ENCODE results near the gene NAPSA. TPM values are rescaled to one million over a fixed set of nuclear protein-coding genes. Genes with fewer than 3 reads are reported as not detected.

The NAPSA gene
- total RNA-seq, 1 donor from 2014 or later = 1.3 TPM

DNA sequence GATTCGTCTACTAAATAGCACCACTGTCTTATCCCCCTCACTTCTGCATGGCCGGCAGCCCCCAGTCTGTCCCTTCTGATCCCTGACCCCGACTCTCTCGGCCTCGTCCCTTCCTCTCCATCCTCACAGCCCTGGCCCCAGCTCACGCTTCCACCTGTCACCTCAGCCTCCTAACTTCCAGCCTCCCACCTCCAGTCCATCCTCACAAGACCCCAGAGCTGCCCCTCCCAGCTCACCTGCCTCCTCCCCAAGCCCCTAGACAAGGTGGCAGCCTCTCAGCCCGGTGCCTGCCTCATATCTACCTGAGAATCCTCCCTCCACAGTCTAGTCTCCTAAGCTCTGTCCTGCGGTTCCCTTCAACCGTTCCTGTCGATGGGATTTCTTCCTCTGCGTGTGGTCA, 46.3 kb downstream of the NAPSA start:
- no peaks in the 10 kb centered on the region for H3K9me3 Mint-ChIP-seq (ENCODE audit: unreplicated experiment)
- H3K27ac Mint-ChIP-seq (ENCODE audit: unreplicated experiment) = no peak overlapping the region
- no peak for DNase-seq (ENCODE audit: extremely low spot score, unreplicated experiment)
- peaks cover 18% of the 10 kb centered on the region for H3K27me3 Mint-ChIP-seq (ENCODE audit: unreplicated experiment)
- H3K4me1 Mint-ChIP-seq (ENCODE audit: unreplicated experiment) = peaks cover 4% of the 10 kb centered on the region
- H3K36me3 Mint-ChIP-seq (ENCODE audit: unreplicated experiment) = no peaks in the 10 kb centered on the region
- TF ChIP-seq, protein P1, sequence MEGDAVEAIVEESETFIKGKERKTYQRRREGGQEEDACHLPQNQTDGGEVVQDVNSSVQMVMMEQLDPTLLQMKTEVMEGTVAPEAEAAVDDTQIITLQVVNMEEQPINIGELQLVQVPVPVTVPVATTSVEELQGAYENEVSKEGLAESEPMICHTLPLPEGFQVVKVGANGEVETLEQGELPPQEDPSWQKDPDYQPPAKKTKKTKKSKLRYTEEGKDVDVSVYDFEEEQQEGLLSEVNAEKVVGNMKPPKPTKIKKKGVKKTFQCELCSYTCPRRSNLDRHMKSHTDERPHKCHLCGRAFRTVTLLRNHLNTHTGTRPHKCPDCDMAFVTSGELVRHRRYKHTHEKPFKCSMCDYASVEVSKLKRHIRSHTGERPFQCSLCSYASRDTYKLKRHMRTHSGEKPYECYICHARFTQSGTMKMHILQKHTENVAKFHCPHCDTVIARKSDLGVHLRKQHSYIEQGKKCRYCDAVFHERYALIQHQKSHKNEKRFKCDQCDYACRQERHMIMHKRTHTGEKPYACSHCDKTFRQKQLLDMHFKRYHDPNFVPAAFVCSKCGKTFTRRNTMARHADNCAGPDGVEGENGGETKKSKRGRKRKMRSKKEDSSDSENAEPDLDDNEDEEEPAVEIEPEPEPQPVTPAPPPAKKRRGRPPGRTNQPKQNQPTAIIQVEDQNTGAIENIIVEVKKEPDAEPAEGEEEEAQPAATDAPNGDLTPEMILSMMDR (IDR thresholded peaks at IDR 0.05) = no peak
- no peak overlapping the region for H3K4me3 Mint-ChIP-seq (ENCODE audit: unreplicated experiment)

DNA sequence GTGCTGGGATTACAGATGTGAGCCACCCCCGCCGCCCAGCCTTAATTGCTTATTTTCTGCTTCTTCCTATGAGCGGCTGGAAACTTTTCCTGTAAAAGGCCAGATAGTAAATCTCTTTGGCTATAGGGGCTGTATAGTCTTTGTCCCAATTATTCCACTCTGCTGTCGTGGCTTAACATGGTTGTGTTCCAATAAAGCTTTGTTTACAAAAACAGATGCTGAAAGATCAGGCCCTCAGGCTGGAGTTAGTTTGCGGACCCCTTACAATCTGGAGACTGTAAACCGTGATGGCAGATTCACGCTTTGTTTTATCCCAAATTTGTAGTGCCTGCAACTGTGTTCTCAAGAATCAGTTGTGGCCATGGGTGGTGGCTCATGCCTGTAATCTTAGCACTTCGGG, 47.0 kb downstream of the NAPSA start:
- Mint-ChIP-seq H3K4me3 (ENCODE audit: unreplicated experiment) (no peak overlapping the region), H3K27ac (ENCODE audit: unreplicated experiment) (no peak overlapping the region), H3K4me1 (ENCODE audit: unreplicated experiment) (peaks cover 4% of the 10 kb centered on the region), H3K9me3 (ENCODE audit: unreplicated experiment) (no peaks in the 10 kb centered on the region), H3K36me3 (ENCODE audit: unreplicated experiment) (no peaks in the 10 kb centered on the region), H3K27me3 (ENCODE audit: unreplicated experiment) (peaks cover 24% of the 10 kb centered on the region)
- no peak for DNase-seq (ENCODE audit: extremely low spot score, unreplicated experiment)
- TF ChIP-seq, protein P1 (IDR thresholded peaks at IDR 0.05) = no peak

GRCh38 chr19:50317115-50317514, 48.3 kb downstream of the NAPSA start:
- H3K4me3 Mint-ChIP-seq (ENCODE audit: unreplicated experiment) = no peak overlapping the region
- peaks cover 30% of the 10 kb centered on the region for H3K27me3 Mint-ChIP-seq (ENCODE audit: unreplicated experiment)
- TF ChIP-seq, protein P1 (IDR thresholded peaks at IDR 0.05) = no peak
- no peaks in the 10 kb centered on the region for H3K36me3 Mint-ChIP-seq (ENCODE audit: unreplicated experiment)
- H3K4me1 Mint-ChIP-seq (ENCODE audit: unreplicated experiment) = peaks cover 4% of the 10 kb centered on the region
- no peak overlapping the region for H3K27ac Mint-ChIP-seq (ENCODE audit: unreplicated experiment)
- DNase-seq (ENCODE audit: extremely low spot score, unreplicated experiment) = no peak
- no peaks in the 10 kb centered on the region for H3K9me3 Mint-ChIP-seq (ENCODE audit: unreplicated experiment)

DNA sequence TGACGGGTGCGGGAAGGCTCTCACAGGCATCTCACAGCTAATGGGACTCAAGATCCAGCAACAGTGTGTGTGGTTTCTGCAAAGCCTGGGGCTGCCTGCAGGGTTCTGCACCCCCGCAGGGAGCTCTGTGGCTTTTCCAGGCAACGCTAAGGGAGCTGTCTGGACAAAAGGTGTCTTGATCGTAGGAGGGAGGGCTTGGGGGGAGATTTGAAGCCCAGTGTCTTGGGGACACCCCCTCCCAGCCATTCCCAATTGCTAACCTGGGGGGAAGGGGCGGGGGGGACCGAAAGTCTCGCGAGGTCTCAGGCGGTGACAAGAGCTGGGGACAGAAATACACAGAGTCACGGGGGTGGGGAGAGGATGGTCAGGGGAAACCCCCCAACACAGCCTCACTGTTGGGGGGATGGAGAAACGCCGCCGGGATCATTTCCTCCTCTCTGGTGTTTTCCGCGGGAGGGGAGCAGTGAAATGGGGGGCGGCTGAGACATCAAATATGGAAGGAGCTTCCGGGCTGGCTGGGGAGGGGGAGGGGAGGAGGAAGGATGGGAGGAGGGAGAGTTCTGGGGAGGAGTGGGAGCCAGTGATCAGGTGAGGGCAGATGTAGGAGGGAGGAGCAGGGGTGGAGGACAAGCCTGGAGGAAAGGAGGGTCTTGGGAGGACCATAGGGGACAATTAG, 49.5 kb downstream of the NAPSA start:
- no peak for DNase-seq (ENCODE audit: extremely low spot score, unreplicated experiment)
- Mint-ChIP-seq H3K9me3 (ENCODE audit: unreplicated experiment) (no peaks in the 10 kb centered on the region), H3K36me3 (ENCODE audit: unreplicated experiment) (no peaks in the 10 kb centered on the region), H3K27ac (ENCODE audit: unreplicated experiment) (no peak overlapping the region), H3K4me3 (ENCODE audit: unreplicated experiment) (peak overlapping the region; percentile 35), H3K27me3 (ENCODE audit: unreplicated experiment) (peaks cover 33% of the 10 kb centered on the region), H3K4me1 (ENCODE audit: unreplicated experiment) (peaks cover 4% of the 10 kb centered on the region)
- TF ChIP-seq, protein P1 (IDR thresholded peaks at IDR 0.05) = no peak

DNA sequence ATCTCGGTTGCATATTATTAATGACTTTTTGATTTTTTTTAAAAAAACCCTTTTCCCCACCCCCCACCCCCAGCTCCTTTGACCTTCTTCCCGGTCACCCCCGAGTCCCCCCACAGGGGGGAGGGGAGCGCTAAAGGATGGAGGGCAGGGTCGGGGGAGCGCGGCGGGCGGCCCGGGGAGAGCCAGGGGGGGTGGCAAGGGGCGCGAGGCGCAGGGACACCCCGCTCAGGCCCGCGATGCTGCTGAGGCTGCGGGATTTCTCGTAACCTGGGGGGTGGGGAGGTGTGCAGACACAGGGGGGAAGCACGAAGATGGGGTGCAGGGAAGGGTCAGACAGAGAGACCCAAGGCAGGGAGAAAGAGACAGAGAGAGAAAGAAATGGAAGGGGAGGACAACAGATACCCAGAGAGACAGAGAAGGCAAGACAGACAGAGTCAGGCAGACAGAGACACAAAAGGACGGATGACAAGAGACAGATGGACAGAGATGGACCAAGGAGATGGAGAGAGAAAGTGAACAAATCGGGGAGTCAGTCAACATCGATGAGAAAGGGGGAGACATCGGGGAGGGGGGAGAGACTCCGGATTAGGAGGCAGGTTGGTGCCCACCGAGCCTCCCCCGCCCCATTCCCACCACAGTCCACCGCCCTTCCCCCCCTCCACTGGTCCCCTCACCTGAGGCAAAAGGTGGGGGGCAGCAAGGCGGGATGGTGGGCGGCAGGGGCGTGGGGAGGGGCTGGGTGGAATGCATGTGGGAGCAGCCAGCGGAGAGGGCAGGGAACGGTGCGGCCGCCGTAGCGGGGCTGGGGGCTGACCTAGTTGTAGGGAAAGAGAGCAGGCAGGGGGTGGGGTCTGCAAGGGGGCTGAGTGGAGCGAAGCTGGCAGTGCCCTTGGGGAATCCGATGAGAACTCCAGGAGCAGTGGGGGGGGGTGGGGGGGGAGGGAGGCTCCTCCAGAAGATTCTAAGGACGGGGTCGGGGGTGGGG, 50.4 kb downstream of the NAPSA start:
- Mint-ChIP-seq H3K4me3 (ENCODE audit: unreplicated experiment) (no peak overlapping the region), H3K27me3 (ENCODE audit: unreplicated experiment) (peaks cover 41% of the 10 kb centered on the region), H3K36me3 (ENCODE audit: unreplicated experiment) (no peaks in the 10 kb centered on the region), H3K9me3 (ENCODE audit: unreplicated experiment) (no peaks in the 10 kb centered on the region), H3K4me1 (ENCODE audit: unreplicated experiment) (peaks cover 4% of the 10 kb centered on the region), H3K27ac (ENCODE audit: unreplicated experiment) (no peak overlapping the region)
- TF ChIP-seq, protein P1 (IDR thresholded peaks at IDR 0.05) = no peak
- no peak for DNase-seq (ENCODE audit: extremely low spot score, unreplicated experiment)
